Stimulated activated CD8-positive, alpha-beta memory T cell treated with anti-CD3 and anti-CD28 coated beads, Interleukin-12 subunit alpha, Interleukin-12 subunit beta, amount 100 ng/mL, for 1 hour (primary cell): ENCODE measurements around the gene OPN1MW3.
"Not testable (repeated sequence)": the region's sequence is repeated elsewhere in the genome, so short reads cannot be mapped to it uniquely, and the experiment has no call there.

Source experiments
- DNase-seq: peaks from one replicate; pipeline ENCODE4 v3.0.0-alpha.2; 2020; ENCODE audit warnings: low read depth

Gene OPN1MW3

DNA sequence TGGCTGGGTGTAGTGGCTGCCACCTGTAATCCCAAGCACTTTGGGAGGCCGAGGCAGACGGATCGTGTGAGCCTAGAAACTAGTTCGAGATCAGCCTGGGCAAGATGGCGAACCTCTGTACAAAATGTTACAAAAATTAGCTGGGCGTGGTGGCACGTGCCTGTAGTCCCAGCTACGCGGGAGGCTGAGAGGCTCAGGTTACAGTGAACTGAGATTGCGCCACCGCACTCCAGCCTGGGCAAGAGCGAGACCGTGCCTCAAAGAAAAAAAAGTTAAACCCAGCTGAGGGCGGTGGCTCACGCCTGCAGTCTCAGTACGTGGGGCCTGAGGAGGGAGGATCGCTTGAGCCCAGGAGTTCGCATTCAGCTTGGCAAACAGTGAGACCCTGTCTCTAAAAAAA is 39.3 kb downstream of the OPN1MW3 start:
- DNase-seq = no peak

GRCh38 chrX:154298312-154298711 is 40.9 kb downstream of the OPN1MW3 start:
- DNase-seq = no peak

DNA sequence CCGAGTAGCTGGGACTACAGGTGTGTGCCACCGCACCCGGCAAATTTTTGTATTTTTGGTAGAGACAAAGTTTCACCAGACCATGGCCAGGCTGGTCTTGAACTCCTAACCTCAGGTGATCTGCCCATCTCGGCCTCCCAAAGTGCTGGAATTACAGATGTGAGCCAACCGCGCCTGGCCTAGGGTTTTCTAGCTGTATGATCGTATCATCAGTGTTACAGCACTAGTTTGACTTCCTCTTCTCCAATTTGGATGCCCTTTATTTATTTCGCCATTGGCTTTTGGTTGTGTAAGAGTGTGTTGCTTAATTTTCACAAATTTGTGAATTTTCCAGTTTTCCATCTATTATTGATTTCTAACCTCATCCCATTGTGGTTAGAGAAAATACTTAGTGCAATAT is 43.4 kb downstream of the OPN1MW3 start:
- DNase-seq = no peak

GRCh38 chrX:154302998-154303397 is 45.6 kb downstream of the OPN1MW3 start:
- not testable (repeated sequence) for DNase-seq

GRCh38 chrX:154303476-154303875 is 46.1 kb downstream of the OPN1MW3 start:
- DNase-seq = no peak

DNA sequence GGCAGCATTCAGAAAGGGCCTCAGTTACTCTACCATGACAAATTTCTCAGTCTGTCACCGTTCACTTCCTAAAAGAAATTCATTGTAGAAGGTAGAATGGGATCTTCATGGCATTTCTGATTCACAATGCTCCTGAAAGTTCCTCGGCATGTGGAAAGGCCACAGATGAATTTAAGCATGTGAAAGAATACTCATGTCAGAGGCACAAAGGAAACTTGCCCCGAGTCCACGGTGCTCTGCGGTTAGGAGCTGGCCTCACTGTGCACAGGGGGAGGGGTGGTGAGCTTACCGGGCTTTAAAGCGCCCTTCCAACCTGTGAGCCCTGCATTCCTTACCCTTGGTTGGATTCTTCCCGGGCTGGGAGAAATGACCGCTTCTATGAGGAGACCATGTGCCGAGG is 47.5 kb downstream of the OPN1MW3 start:
- DNase-seq = no peak

DNA sequence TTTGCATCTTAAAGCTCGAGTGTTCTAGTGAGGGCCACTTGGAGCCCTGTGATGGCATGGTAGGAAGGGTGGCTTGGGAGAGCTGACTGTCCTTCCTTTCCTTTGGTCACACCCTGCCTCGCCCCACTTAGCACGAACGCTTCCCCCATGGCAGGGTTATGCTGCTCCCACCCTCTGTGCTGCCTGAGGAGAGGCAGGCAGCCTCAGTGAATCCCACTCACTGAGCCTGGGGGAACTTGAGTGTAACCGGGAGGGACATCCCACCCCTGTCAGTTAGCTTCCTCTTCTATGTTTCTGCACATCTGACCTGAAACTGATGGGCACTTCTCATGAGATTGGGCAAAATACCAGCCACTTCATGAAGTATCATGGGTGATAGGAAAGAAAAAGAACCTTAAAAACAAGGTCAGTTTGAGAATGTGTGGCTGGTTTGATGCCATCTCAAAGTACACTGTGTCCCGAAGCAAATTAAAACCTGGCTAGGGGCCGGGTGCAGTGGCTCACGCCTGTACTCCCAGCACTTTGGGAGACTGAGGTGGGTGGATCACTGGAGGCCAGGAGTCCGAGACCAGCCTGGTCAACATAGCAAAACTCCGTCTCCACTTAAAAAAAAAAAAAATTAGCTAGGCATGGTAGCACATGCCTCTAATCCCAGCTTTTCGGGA is 48.3 kb downstream of the OPN1MW3 start:
- no peak for DNase-seq

- DNase-seq = no peak
Measured at GRCh38 chrX:154307202-154307601, 49.8 kb downstream of the OPN1MW3 start.

GRCh38 chrX:154308108-154308946 is 50.9 kb downstream of the OPN1MW3 start:
- DNase-seq = peak; percentile 54

DNA sequence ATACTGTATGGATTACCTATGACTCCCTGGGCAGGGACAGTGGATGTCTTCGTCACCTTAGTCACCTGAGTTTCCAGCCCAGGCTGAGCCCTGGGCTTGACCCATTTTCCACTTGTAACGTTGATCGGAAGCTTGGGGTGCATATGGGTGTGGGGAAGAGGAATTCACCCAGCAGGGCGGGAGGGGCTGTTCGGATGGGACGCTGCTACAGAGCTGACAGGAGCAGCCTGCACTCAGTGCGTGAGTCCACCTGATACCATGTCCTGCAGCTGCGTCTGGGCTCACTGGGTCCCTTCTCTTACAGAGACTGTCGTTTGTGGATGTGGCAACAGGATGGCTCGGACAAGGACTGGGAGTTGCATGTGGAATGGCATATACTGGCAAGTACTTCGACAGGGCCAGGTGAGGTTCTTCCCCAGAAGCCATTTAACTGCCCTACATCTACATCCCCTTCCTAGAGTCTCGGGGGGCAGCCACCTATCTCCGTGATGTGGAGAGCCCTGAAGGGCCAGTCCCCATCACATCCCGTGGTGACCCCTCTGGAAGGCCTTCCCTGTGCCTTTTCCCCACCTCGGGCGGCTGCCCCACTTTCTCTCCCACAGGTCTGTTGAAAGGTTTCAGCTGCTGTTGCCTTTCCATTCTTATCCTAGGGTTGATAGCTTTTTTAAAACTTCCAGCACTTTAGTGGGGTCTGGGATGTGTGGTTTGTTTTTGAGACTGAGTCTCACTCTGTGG is 51.8 kb downstream of the OPN1MW3 start:
- no peak for DNase-seq

GRCh38 chrX:154310616-154311536 is 53.5 kb downstream of the OPN1MW3 start:
- no peak for DNase-seq

GRCh38 chrX:154312116-154312515 is 54.7 kb downstream of the OPN1MW3 start:
- DNase-seq = no peak

DNA sequence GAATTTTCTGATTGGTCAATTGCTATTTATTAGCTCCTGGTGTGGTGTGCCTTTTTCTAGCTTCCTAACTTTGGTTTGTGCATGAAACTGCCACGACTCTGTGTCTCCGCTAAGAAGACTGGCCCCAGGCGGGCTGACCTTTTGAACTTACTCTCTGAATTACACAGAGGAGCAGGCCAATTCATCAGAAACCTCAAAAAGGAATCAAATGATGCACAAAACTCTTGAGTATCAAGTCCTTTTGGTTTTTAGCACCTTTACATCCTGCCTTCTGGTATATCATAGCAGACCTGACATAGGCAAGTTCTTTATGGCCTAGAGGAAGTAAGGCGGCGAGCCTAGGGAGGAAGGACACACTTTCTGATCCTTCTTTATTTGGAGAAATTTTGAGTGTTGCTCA is 55.8 kb downstream of the OPN1MW3 start:
- no peak for DNase-seq

- no peak for DNase-seq
Measured at GRCh38 chrX:154315416-154315815, 58.0 kb downstream of the OPN1MW3 start.

- DNase-seq = no peak
Measured at GRCh38 chrX:154317391-154317995, 60.1 kb downstream of the OPN1MW3 start.

DNA sequence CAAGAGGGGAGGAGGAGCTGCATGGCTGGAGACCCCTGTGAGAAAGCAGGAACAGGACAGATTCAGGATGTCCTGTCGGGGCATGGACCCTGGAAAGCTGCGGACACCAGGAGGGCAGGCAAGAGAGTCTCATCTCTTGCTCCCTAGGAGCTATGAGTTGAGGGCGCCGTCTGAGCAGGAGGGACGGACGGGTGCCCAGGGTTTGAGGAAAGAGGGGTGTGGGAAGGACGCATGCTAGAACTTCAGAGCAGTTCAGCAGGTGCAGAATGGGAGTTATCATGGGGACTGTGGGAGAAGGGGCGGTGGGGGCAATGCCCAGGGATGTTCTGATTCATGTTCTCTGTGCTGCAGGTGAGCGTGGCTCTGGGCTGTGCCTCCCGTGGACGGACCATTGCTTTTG is 63.0 kb downstream of the OPN1MW3 start:
- DNase-seq = no peak
